PC-3 (cell line): ENCODE results near the gene PLEKHA6. TPM values are rescaled to one million over a fixed set of nuclear protein-coding genes. Genes with fewer than 3 reads are reported as not detected.

Experiments
- ATAC-seq: fragments of 200-7000 bp; cut with Tn5 transposase; 2 replicates; pipeline ENCODE4 v1.9.1; 2020; ENCODE audit warnings: mild to moderate bottlenecking, moderate library complexity
- BruUV-seq: library from RNA; stranded (reverse); fragments of 400-500 nt; replicated peaks from 2 replicates; lab custom pipeline; 2021; lab: Mats Ljungman, UMichigan
- CTCF ChIA-PET: fragments of 300-600 bp; sonication (Branson Sonifier 250); formaldehyde crosslinking; loops from one replicate; lab custom pipeline; 2022; ENCODE audit warnings: antibody characterized with exemption; lab: Charles Lee
- POLR2A ChIA-PET: fragments of 300-600 bp; sonication (Branson Sonifier 250); formaldehyde crosslinking; loops from one replicate; lab custom pipeline; 2022; ENCODE audit warnings: antibody characterized with exemption; ENCODE audit not compliant: unreplicated experiment; lab: Charles Lee
- DNase-seq: peaks from one replicate; pipeline ENCODE4 v3.0.0-alpha.2; 2015
- H2AFZ ChIP-seq: fragments of 300-600 bp; sonication (generic); 2 replicates; pipeline ENCODE4 v1.6.0; 2016; ENCODE audit warnings: antibody characterized with exemption, low read length
- H3F3A ChIP-seq: fragments of 300-600 bp; sonication (generic); one replicate; pipeline ENCODE4 v1.6.0; 2017; ENCODE audit warnings: antibody characterized with exemption, low read length, control low read depth, mild to moderate bottlenecking; ENCODE audit not compliant: unreplicated experiment
- H3K27ac ChIP-seq: fragments of 300-600 bp; sonication (generic); 2 replicates; pipeline ENCODE4 v1.5.1; 2016; ENCODE audit warnings: mild to moderate bottlenecking, low read length
- H3K27me3 ChIP-seq: fragments of 300-600 bp; sonication (generic); 2 replicates; pipeline ENCODE4 v1.6.1; 2016; ENCODE audit warnings: low read length, mixed read lengths
- H3K36me3 ChIP-seq: fragments of 300-600 bp; sonication (generic); 2 replicates; pipeline ENCODE4 v1.6.1; 2016; ENCODE audit warnings: low read depth, mixed run types, low read length, mixed read lengths
- H3K4me1 ChIP-seq: fragments of 300-600 bp; sonication (generic); 2 replicates; pipeline ENCODE4 v1.5.1; 2016; ENCODE audit warnings: low read length; ENCODE audit not compliant: insufficient read depth
- H3K4me2 ChIP-seq: fragments of 300-600 bp; sonication (generic); 2 replicates; pipeline ENCODE4 v1.6.0; 2016; ENCODE audit warnings: low read length
- H3K4me3 ChIP-seq: fragments of 300-600 bp; sonication (generic); 2 replicates; pipeline ENCODE4 v1.5.1; 2016; ENCODE audit warnings: mild to moderate bottlenecking, low read length, mixed read lengths
- H3K79me2 ChIP-seq: fragments of 300-600 bp; sonication (generic); 2 replicates; pipeline ENCODE4 v1.6.1; 2017; ENCODE audit warnings: low read length, mixed read lengths
- H3K9ac ChIP-seq: fragments of 300-600 bp; sonication (generic); 2 replicates; pipeline ENCODE4 v1.6.0; 2016; ENCODE audit warnings: mild to moderate bottlenecking, low read length
- H3K9me2 ChIP-seq: fragments of 300-600 bp; sonication (generic); replicated peaks from 2 replicates; pipeline ENCODE4 v1.6.1; 2016; ENCODE audit warnings: mixed run types, low read length, mixed read lengths
- H3K9me3 ChIP-seq: fragments of 300-600 bp; sonication (generic); 2 replicates; pipeline ENCODE4 v1.6.1; 2016; ENCODE audit warnings: low read length, mixed read lengths
- H4K20me1 ChIP-seq: fragments of 300-600 bp; sonication (generic); 2 replicates; pipeline ENCODE4 v1.6.1; 2016; ENCODE audit warnings: low read length, mixed read lengths
- CTCF ChIP-seq: fragments of 300-600 bp; sonication (generic); conservative IDR thresholded peaks from 2 replicates; pipeline ENCODE4 v1.5.1; 2017; ENCODE audit warnings: antibody characterized with exemption, low read depth, mild to moderate bottlenecking, low read length
- EZH2 ChIP-seq: fragments of 300-600 bp; sonication (generic); IDR thresholded peaks from one replicate; pipeline ENCODE4 v1.6.1; 2017; ENCODE audit warnings: antibody characterized with exemption, mild to moderate bottlenecking, low read length; ENCODE audit not compliant: unreplicated experiment
- EZH2phosphoT487 ChIP-seq: fragments of 300-600 bp; sonication (generic); IDR thresholded peaks from 2 replicates; pipeline ENCODE4 v1.6.1; 2018; ENCODE audit warnings: mild to moderate bottlenecking, antibody characterized with exemption, low read length, borderline replicate concordance
- intact Hi-C: fragments of 100-400 bp; cut with micrococcal nuclease; formaldehyde crosslinking; loops from 2 replicates; pipeline ENCODE4 v1.9.0; 2023
- total RNA-seq: library from RNA; depleted of rRNA; stranded (reverse); fragments of >200 nt; gene quantifications from 2 replicates; pipeline ENCODE4 v1.2.3, GENCODE V29; 2014

PLEKHA6 gene
- total RNA-seq, 1 experiment from 2014 or later = 53.8 TPM

GRCh38 chr1:204213668-204214662 is 145.8 kb downstream of the PLEKHA6 start, which contains the start of gene GOLT1A:
TSS of gene GOLT1A (minus strand) at chr1:204213988. CDS start at chr1:204213906, 82 bp downstream.
- POLR2A ChIA-PET = no interaction called here
- H3K9ac ChIP-seq = no peak within 1 kb of the TSS

GRCh38 chr1:204212715-204213114 is 147.0 kb downstream of the PLEKHA6 start:
- ATAC-seq = no peak
- H3F3A ChIP-seq = no peaks in the 10 kb centered on the region
- no peak overlapping the region for H2AFZ ChIP-seq
- intact Hi-C loops = no loop called here
- H3K79me2 ChIP-seq = no peaks in the 10 kb centered on the region
- no peak overlapping the region for H3K4me3 ChIP-seq
- no peaks in the 10 kb centered on the region for H3K9me3 ChIP-seq
- H3K9me2 ChIP-seq = no peaks in the 10 kb centered on the region
- DNase-seq = no peak
- no TSS peak for BruUV-seq
- TF ChIP-seq EZH2 = no peak
- TF ChIP-seq CTCF = no peak
- no peak for TF ChIP-seq EZH2phosphoT487
- H3K9ac ChIP-seq = no peak overlapping the region
- no peak overlapping the region for H3K27ac ChIP-seq
- H3K4me1 ChIP-seq = peaks cover 3% of the 10 kb centered on the region; the same call in 1 of the 2 replicates
- H3K4me2 ChIP-seq = no peak overlapping the region
- ChIA-PET POLR2A (no interaction called here), CTCF (no interaction called here)
- H3K36me3 ChIP-seq = no peaks in the 10 kb centered on the region
- no peaks in the 10 kb centered on the region for H4K20me1 ChIP-seq
- H3K27me3 ChIP-seq = no peaks in the 10 kb centered on the region

More at GRCh38 chr1:204213668-204214662, 145.8 kb downstream of the PLEKHA6 start, which contains the start of gene GOLT1A:
- Histone ChIP-seq H3F3A (no peaks in the 10 kb centered on the region), H3K4me3 (peak within 1 kb of the TSS; percentile 51), H3K9me3 (no peaks in the 10 kb centered on the region), H3K4me2 (peak within 1 kb of the TSS; percentile 70), H3K79me2 (no peaks in the 10 kb centered on the region), H4K20me1 (no peaks in the 10 kb centered on the region), H3K27me3 (no peaks in the 10 kb centered on the region), H3K27ac (0 out of 2 replicates have a peak within 1 kb of the TSS, but pooled peaks have one; percentile 6), H3K9me2 (no peaks in the 10 kb centered on the region), H3K36me3 (no peaks in the 10 kb centered on the region), H3K4me1 (peaks cover 3% of the 10 kb centered on the region; the same call in 1 of the 2 replicates), H2AFZ (peak within 1 kb of the TSS; percentile 64)
- peak; percentile 84 for ATAC-seq
- TF ChIP-seq EZH2 (no peak), CTCF (peak; percentile 73)
- BruUV-seq = no TSS peak
- intact Hi-C loops = no loop called here
- DNase-seq = peak; percentile 82
- CTCF ChIA-PET = interaction anchor here (0.6 to 1.6 kb wide), 6 partner anchors 15 to 185 kb away, joined by 3 to 7 read pairs (median 4); no protein-coding TSS in a partner anchor
